Activated naive CD8-positive, alpha-beta T cell treated with anti-CD3 and anti-CD28 coated beads, Interleukin-2, amount 50 U/mL, for 24 hours (primary cell): ENCODE data around the gene DGKA.
"Not testable (repeated sequence)": the region's sequence is repeated elsewhere in the genome, so short reads cannot be mapped to it uniquely, and the experiment has no call there.

Experiments
- ATAC-seq: fragments of 150-1000 bp; cut with Tn5 transposase; one replicate; pipeline ENCODE4 v1.10.0; 2021
- DNase-seq: peaks from one replicate; pipeline ENCODE4 v3.0.0; 2021
- H3K27ac Mint-ChIP-seq: one replicate; pipeline ENCODE4 v1.8.0; 2021; ENCODE audit warnings: mild to moderate bottlenecking, mixed read lengths
- H3K27me3 Mint-ChIP-seq: one replicate; pipeline ENCODE4 v1.8.0; 2021; ENCODE audit warnings: mixed read lengths
- H3K36me3 Mint-ChIP-seq: one replicate; pipeline ENCODE4 v1.8.0; 2021; ENCODE audit warnings: low read depth, mixed read lengths
- H3K4me1 Mint-ChIP-seq: one replicate; pipeline ENCODE4 v1.8.0; 2021; ENCODE audit warnings: mixed read lengths
- H3K4me3 Mint-ChIP-seq: one replicate; pipeline ENCODE4 v1.8.0; 2021; ENCODE audit warnings: mild to moderate bottlenecking, moderate library complexity, mixed read lengths
- H3K9me3 Mint-ChIP-seq: one replicate; pipeline ENCODE4 v1.8.0; 2021; ENCODE audit warnings: mixed read lengths

The DGKA gene

GRCh38 chr12:55970775-55971174 is 39.8 kb downstream of the DGKA start:
- no peak overlapping the region for H3K4me3 Mint-ChIP-seq
- no peaks in the 10 kb centered on the region for H3K27me3 Mint-ChIP-seq
- ATAC-seq (no peak), DNase-seq (no peak)
- H3K4me1 Mint-ChIP-seq: peaks cover 31% of the 10 kb centered on the region
- H3K36me3 Mint-ChIP-seq: peaks cover 28% of the 10 kb centered on the region
- H3K27ac Mint-ChIP-seq: no peak overlapping the region
- H3K9me3 Mint-ChIP-seq: no peaks in the 10 kb centered on the region

DNA sequence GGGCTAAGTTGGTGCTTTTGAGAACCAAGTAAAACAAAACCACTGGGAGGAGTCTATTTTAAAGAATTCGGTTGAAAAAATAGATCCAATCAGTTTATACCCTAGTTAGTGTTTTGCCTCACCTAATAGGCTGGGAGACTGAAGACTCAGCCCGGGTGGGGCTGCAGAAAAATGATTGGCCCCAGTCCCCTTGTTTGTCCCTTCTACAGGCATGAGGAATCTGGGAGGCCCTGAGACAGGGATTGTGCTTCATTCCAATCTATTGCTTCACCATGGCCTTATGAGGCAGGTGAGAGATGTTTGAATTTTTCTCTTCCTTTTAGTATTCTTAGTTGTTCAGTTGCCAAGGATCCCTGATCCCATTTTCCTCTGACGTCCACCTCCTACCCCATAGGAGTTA is 41.1 kb downstream of the DGKA start:
- Mint-ChIP-seq H3K4me1 (peaks cover 27% of the 10 kb centered on the region), H3K27ac (no peak overlapping the region)
- no peak for ATAC-seq

DNA sequence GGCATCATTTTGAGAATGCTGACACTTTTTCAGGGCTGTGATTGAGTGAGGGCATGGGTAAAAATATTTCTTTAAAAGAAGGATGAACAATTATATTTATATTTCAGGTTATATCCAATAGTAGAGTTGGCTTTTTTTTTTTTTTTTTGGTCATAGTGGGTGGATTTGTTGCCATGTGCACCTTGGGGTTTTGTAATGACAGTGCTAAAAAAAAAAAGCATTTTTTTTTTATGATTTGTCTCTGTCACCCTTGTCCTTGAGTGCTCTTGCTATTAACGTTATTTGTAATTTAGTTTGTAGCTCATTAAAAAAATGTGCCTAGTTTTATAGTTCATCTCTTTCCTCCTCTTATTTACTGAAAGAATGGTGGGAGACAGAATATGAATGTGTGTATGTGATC is 41.5 kb downstream of the DGKA start:
- ATAC-seq (no peak), DNase-seq (no peak)
- no peak overlapping the region for H3K27ac Mint-ChIP-seq
- peaks cover 28% of the 10 kb centered on the region for H3K36me3 Mint-ChIP-seq
- H3K9me3 Mint-ChIP-seq: no peaks in the 10 kb centered on the region
- no peak overlapping the region for H3K4me3 Mint-ChIP-seq
- H3K27me3 Mint-ChIP-seq: no peaks in the 10 kb centered on the region
- peaks cover 29% of the 10 kb centered on the region for H3K4me1 Mint-ChIP-seq

More for the DNA sequence above, 41.1 kb downstream of the DGKA start:
- no peaks in the 10 kb centered on the region for H3K27me3 Mint-ChIP-seq
- DNase-seq: no peak
- H3K9me3 Mint-ChIP-seq: no peaks in the 10 kb centered on the region
- no peak overlapping the region for H3K4me3 Mint-ChIP-seq
- H3K36me3 Mint-ChIP-seq: peaks cover 28% of the 10 kb centered on the region

DNA sequence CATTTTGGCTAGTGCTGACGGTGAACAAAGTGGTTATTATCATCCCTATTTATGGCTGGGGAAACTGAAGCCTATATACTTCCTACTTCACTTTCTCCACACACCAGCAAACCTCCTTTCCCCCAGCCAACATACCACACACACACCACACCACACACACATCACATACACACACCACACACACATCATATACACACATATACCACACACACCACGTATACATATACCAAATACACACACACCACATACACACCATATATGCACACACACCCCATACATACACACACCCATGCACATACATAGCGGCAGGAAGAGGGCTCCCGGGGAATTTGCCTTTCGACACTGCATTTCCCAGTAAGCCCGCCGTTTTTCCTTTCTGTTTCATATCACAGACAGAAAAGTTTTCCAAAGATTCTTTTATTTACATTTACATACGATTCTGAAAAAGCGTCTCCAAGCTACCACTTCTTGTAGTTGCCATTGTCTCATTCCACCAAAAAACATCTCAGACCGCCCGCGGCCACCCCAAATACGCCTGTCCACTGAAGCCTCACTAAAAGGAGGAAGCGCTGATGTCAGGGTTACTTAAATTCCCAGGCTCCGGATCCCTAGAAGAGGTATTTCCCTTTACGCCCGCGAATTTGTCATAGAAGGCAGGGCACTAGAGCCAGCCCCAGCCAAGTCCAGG is 42.1 kb downstream of the DGKA start:
- Mint-ChIP-seq H3K4me3 (no peak overlapping the region), H3K9me3 (no peaks in the 10 kb centered on the region), H3K27ac (no peak overlapping the region), H3K27me3 (no peaks in the 10 kb centered on the region), H3K36me3 (peaks cover 26% of the 10 kb centered on the region), H3K4me1 (peaks cover 23% of the 10 kb centered on the region)
- DNase-seq (no peak), ATAC-seq (no peak)

DNA sequence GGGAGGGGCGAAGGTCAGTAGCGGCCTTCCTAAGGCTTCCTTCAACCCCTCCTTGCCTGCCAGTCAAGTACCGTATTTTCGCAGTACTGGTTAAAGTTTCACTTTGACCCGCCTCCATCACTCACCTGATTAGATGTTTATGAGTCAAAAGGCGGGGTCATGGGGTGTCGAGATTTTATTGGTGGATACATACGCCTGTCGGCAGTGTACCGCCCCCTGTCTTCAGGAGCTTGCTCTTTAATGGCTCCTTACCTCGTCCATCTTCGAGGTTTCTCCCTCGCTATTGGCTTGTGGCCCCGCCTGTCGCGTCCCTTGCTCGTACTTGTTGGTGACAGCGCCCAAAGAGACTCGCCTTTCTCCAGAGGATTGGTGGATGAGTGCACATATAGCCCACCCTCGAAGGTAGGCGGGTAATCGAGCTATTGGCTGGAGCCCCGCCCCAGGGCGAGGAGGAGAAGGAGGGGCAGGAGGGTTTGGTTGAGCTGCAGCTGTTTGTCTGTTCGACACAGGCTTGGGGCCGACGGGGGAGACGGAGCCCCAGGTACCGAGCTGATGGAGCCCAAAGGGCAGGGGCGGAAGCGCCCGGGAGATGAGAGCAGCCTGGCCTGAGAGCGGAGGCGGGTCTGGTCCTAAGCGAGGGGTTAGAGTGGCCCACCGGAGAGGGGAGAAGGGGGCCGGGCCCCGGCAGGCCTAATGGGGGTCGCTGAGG is 42.8 kb downstream of the DGKA start, which contains the start of gene RAB5B:
Gene RAB5B, plus strand, starts transcription at position 480 of the 709 bp plus-strand sequence. CDS start 12,883 bp downstream, outside the sequence.
- Mint-ChIP-seq H3K27me3 (no peaks in the 10 kb centered on the region), H3K27ac (no peak within 1 kb of the TSS), H3K9me3 (no peaks in the 10 kb centered on the region), H3K4me1 (peaks cover 16% of the 10 kb centered on the region), H3K36me3 (peaks cover 20% of the 10 kb centered on the region), H3K4me3 (no peak within 1 kb of the TSS)
- DNase-seq (peak; percentile 96), ATAC-seq (peak; percentile 95)

GRCh38 chr12:55974308-55974730 is 43.4 kb downstream of the DGKA start:
- Mint-ChIP-seq H3K9me3 (no peaks in the 10 kb centered on the region), H3K4me3 (no peak overlapping the region), H3K27ac (no peak overlapping the region), H3K4me1 (peaks cover 14% of the 10 kb centered on the region), H3K27me3 (no peaks in the 10 kb centered on the region), H3K36me3 (peaks cover 17% of the 10 kb centered on the region)
- DNase-seq (peak; percentile 45), ATAC-seq (peak; percentile 11)

DNA sequence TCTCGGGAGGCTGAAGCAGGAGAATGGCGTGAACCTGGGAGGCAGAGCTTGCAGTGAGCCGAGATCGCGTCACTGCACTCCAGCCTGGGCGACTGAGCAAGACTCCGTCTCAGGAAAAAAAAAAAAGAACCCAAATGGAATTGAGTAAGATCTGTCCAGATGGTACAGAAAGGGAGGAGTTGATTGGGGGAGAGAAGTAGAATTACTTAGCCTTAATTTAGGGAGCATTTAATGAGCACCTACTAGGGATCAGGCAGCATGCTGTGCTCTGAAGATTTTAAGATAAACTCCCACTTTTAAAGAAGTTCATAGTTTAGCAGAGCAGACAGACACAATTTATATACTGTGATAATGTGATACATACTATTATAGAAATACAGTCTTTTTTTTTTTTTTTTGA is 47.4 kb downstream of the DGKA start:
- ATAC-seq (no peak), DNase-seq (no peak)
- Mint-ChIP-seq H3K9me3 (no peaks in the 10 kb centered on the region), H3K4me3 (no peak overlapping the region), H3K27ac (no peak overlapping the region), H3K27me3 (no peaks in the 10 kb centered on the region), H3K36me3 (peaks cover 6% of the 10 kb centered on the region), H3K4me1 (peaks cover 22% of the 10 kb centered on the region)

- ATAC-seq (no peak), DNase-seq (no peak)
- Mint-ChIP-seq H3K27me3 (no peaks in the 10 kb centered on the region), H3K27ac (no peak overlapping the region), H3K9me3 (no peaks in the 10 kb centered on the region), H3K4me1 (peaks cover 24% of the 10 kb centered on the region), H3K36me3 (peaks cover 8% of the 10 kb centered on the region), H3K4me3 (no peak overlapping the region)
These were observed 48.1 kb downstream of the DGKA start for GRCh38 chr12:55979069-55979468.

DNA sequence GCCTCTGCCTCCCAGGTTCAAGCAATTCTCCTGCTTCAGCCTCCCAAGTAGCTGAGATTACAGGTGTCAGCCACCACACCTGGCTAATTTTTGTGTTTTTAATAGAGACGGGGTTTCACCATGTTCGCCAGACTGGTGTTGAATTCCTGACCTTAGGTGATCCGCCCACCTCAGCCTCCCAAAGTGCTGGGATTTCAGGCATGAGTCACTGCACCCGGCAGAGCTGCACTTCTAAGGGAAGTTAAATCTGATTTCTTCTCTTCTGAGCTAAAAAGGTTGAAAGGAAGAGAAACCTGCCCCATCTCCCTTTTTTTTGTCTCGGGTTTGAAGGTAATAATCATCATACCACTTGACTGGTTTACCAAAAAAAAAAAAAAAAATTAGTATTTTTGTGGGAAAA is 50.9 kb downstream of the DGKA start:
- H3K36me3 Mint-ChIP-seq, DNase-seq, H3K4me3 Mint-ChIP-seq, H3K27me3 Mint-ChIP-seq, ATAC-seq, H3K9me3 Mint-ChIP-seq, H3K27ac Mint-ChIP-seq: not testable (repeated sequence)
- peaks cover 16% of the 10 kb centered on the region for H3K4me1 Mint-ChIP-seq

GRCh38 chr12:55982319-55982936 is 51.5 kb downstream of the DGKA start:
- ATAC-seq: no peak
- DNase-seq: no peak
- no peaks in the 10 kb centered on the region for H3K9me3 Mint-ChIP-seq
- no peak overlapping the region for H3K4me3 Mint-ChIP-seq
- H3K36me3 Mint-ChIP-seq: peaks cover 5% of the 10 kb centered on the region
- H3K4me1 Mint-ChIP-seq: peaks cover 12% of the 10 kb centered on the region
- no peaks in the 10 kb centered on the region for H3K27me3 Mint-ChIP-seq
- no peak overlapping the region for H3K27ac Mint-ChIP-seq

DNA sequence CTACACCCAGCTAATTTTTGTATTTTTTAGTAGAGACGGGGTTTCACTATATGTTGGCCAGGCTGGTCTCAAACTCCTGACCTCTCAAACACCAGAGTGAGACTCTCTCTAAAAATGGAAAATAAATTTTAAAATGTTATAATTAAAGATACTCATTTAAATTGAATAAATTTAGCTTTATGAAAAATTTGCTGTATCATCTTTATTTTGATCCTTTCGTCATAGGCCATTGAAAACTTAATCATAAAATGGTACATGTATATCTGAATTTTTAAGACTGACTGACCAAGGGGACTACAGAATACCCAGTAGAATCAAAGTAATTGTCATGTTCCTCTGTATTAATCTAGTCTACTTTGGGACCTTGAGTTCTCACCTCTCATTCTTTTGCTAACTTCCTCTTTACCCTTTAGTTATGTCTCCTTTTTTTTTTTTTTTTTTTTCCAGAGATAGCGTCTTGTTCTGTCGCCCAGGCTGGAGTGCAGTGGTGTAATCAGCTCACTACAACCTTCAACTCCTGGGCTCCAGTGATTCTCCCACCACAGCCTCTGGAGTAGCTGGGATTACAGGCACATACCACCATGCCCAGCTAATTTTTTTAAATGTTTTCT is 52.4 kb downstream of the DGKA start:
- Mint-ChIP-seq H3K4me3 (no peak overlapping the region), H3K4me1 (peaks cover 12% of the 10 kb centered on the region), H3K36me3 (peaks cover 3% of the 10 kb centered on the region), H3K27me3 (no peaks in the 10 kb centered on the region), H3K27ac (no peak overlapping the region), H3K9me3 (no peaks in the 10 kb centered on the region)
- DNase-seq (no peak), ATAC-seq (no peak)

DNA sequence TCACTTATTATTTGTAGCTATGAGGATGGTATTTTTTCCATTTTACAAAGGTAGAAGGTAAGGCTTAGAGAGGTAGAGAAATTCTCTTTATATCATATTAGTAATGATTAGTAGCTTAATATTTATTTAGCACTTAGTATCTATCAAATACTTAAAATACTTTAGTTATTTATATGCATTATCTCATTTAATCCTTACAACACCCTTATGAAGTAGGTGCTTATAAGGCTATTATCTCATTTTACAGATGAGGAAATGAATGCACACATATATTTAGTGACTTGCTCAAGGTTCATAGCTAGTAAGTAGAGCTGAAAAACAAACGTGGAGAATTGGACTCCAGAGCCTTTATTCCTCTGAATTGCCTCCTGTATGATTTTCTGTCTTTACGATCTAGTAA is 53.9 kb downstream of the DGKA start:
- H3K4me3 Mint-ChIP-seq: no peak overlapping the region
- DNase-seq (no peak), ATAC-seq (no peak)
- no peak overlapping the region for H3K27ac Mint-ChIP-seq
- peaks cover 8% of the 10 kb centered on the region for H3K36me3 Mint-ChIP-seq
- peaks cover 12% of the 10 kb centered on the region for H3K4me1 Mint-ChIP-seq
- no peaks in the 10 kb centered on the region for H3K9me3 Mint-ChIP-seq
- no peaks in the 10 kb centered on the region for H3K27me3 Mint-ChIP-seq

DNA sequence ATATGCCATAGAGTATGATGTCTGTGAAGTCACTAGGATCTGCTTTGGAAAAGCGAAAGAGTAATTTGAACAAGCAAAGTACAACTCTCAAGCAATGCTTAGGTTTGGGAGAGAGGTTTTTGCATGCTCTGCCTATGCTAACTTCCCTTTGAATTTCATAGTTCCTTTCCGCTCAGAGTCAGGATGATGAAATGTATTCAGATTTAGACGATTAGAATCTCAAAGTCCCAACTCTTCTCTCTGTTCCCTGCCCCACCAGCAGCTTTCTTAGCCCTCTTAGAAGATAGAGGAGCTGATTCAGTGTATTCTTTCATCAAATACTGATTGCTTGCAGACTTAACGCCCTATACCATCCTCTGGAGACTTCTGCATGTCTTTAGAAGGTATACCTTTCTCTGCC is 54.4 kb downstream of the DGKA start:
- peaks cover 12% of the 10 kb centered on the region for H3K4me1 Mint-ChIP-seq
- H3K27ac Mint-ChIP-seq: no peak overlapping the region
- ATAC-seq (no peak), DNase-seq (no peak)
- peaks cover 12% of the 10 kb centered on the region for H3K36me3 Mint-ChIP-seq
- H3K9me3 Mint-ChIP-seq: no peaks in the 10 kb centered on the region
- H3K27me3 Mint-ChIP-seq: no peaks in the 10 kb centered on the region
- H3K4me3 Mint-ChIP-seq: no peak overlapping the region

GRCh38 chr12:55985976-55986375 is 55.0 kb downstream of the DGKA start:
- H3K36me3 Mint-ChIP-seq: peaks cover 17% of the 10 kb centered on the region

More at GRCh38 chr12:55985976-55986375, 55.0 kb downstream of the DGKA start:
- H3K4me3 Mint-ChIP-seq, DNase-seq, H3K9me3 Mint-ChIP-seq, H3K27ac Mint-ChIP-seq, H3K27me3 Mint-ChIP-seq, ATAC-seq: not testable (repeated sequence)
- H3K4me1 Mint-ChIP-seq: peaks cover 12% of the 10 kb centered on the region
